Calu3 (cell line): ENCODE measurements around the gene GTF3C5. TPM values are rescaled to one million over a fixed set of nuclear protein-coding genes. Genes with fewer than 3 reads are reported as not detected.

Experiments
- BruUV-seq: library from RNA; stranded (reverse); fragments of 400-500 nt; replicated peaks from 2 replicates; lab custom pipeline; 2021; lab: Mats Ljungman, UMichigan
- CTCF ChIA-PET: fragments of 300-600 bp; sonication (Branson Sonifier 250); formaldehyde crosslinking; loops from one replicate; lab custom pipeline; 2022; ENCODE audit warnings: antibody characterized with exemption; lab: Charles Lee
- DNase-seq: peaks from one replicate; pipeline ENCODE4 v3.0.0; 2022
- H3K27ac Mint-ChIP-seq: one replicate; pipeline ENCODE4 v1.8.0; 2022; ENCODE audit warnings: mixed read lengths; ENCODE audit not compliant: unreplicated experiment
- H3K27me3 Mint-ChIP-seq: one replicate; pipeline ENCODE4 v1.8.0; 2022; ENCODE audit warnings: mixed read lengths; ENCODE audit not compliant: unreplicated experiment
- H3K36me3 Mint-ChIP-seq: one replicate; pipeline ENCODE4 v1.8.0; 2022; ENCODE audit warnings: mild to moderate bottlenecking, moderate library complexity, mixed read lengths; ENCODE audit not compliant: insufficient read depth, unreplicated experiment
- H3K4me1 Mint-ChIP-seq: one replicate; pipeline ENCODE4 v1.8.0; 2022; ENCODE audit warnings: mild to moderate bottlenecking, low read depth, mixed read lengths; ENCODE audit not compliant: unreplicated experiment
- H3K4me3 Mint-ChIP-seq: one replicate; pipeline ENCODE4 v1.8.0; 2022; ENCODE audit warnings: mild to moderate bottlenecking, low read depth, moderate library complexity, mixed read lengths; ENCODE audit not compliant: unreplicated experiment
- H3K9me3 Mint-ChIP-seq: one replicate; pipeline ENCODE4 v1.8.0; 2022; ENCODE audit warnings: low read depth, mixed read lengths; ENCODE audit not compliant: unreplicated experiment
- intact Hi-C: fragments of 100-400 bp; cut with micrococcal nuclease; formaldehyde crosslinking; loops from one replicate; pipeline ENCODE4 v1.10.0; 2022; ENCODE audit not compliant: unreplicated experiment
- total RNA-seq: library from RNA; stranded (reverse); gene quantifications from 2 replicates; pipeline ENCODE4 v1.2.3, GENCODE V29; 2022
- TF ChIP-seq, protein P1 (sequence below): fragments of 200-600 bp; IDR thresholded peaks from one replicate; pipeline ENCODE4 v1.8.0; 2022; ENCODE audit warnings: antibody characterized with exemption; ENCODE audit not compliant: unreplicated experiment

The GTF3C5 gene
- total RNA-seq, 1 experiment from 2014 or later = 43.7 TPM

DNA sequence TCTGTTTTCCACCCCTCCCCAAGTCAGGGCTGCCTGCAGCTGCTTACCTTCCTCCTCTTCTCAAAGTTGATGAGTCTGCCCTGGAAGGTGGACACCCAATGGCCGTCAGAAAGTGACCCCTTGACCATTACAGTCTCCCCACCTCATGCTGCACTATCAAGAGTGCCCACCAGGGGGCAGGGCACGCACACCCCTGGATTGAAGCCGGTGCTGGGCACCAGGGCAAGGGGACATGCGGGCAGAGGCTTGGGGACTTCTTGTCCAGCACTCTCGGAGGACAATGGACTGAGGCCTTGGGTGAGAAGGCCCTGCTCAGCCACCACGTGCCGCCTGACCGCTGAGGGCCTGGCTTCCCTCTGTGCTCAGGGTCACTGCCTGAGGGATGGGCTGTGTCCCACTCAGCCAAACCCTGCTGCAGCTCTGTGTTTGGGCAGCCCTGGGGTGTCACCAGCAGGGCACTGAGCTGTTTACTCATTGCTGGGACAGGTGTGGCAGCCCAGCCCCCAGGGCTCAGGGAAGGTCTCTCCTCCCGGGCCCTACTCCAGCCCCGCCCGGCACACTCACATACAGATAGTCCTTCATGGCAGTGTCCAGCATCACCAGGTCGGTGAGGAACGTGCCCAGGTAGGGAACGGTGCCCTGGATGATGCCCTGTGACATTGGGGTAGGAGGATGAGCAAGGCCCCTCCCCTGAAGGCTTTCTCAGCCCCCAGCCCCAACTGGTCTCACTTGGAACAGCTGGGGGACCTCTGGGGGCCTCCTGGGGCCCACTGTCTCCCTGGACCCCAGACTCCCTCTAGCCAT lies 72.6 kb downstream of the GTF3C5 start:
- Mint-ChIP-seq H3K36me3 (peaks cover 15% of the 10 kb centered on the region), H3K27me3 (no peaks in the 10 kb centered on the region), H3K27ac (no peak overlapping the region), H3K4me3 (no peak overlapping the region), H3K4me1 (no peaks in the 10 kb centered on the region), H3K9me3 (no peaks in the 10 kb centered on the region)
- DNase-seq = peak; percentile 74
- intact Hi-C loops = loop anchor here (1.0 kb wide), 1 partner anchor 41 kb away; no protein-coding TSS in a partner anchor
- TF ChIP-seq, protein P1, sequence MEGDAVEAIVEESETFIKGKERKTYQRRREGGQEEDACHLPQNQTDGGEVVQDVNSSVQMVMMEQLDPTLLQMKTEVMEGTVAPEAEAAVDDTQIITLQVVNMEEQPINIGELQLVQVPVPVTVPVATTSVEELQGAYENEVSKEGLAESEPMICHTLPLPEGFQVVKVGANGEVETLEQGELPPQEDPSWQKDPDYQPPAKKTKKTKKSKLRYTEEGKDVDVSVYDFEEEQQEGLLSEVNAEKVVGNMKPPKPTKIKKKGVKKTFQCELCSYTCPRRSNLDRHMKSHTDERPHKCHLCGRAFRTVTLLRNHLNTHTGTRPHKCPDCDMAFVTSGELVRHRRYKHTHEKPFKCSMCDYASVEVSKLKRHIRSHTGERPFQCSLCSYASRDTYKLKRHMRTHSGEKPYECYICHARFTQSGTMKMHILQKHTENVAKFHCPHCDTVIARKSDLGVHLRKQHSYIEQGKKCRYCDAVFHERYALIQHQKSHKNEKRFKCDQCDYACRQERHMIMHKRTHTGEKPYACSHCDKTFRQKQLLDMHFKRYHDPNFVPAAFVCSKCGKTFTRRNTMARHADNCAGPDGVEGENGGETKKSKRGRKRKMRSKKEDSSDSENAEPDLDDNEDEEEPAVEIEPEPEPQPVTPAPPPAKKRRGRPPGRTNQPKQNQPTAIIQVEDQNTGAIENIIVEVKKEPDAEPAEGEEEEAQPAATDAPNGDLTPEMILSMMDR = peak; percentile 89
- CTCF ChIA-PET = interaction anchor here (0.6 to 4.1 kb wide), 4 partner anchors 9 to 44 kb away, joined by 3 to 36 read pairs (median 8); no protein-coding TSS in a partner anchor
- BruUV-seq = no TSS peak

DNA sequence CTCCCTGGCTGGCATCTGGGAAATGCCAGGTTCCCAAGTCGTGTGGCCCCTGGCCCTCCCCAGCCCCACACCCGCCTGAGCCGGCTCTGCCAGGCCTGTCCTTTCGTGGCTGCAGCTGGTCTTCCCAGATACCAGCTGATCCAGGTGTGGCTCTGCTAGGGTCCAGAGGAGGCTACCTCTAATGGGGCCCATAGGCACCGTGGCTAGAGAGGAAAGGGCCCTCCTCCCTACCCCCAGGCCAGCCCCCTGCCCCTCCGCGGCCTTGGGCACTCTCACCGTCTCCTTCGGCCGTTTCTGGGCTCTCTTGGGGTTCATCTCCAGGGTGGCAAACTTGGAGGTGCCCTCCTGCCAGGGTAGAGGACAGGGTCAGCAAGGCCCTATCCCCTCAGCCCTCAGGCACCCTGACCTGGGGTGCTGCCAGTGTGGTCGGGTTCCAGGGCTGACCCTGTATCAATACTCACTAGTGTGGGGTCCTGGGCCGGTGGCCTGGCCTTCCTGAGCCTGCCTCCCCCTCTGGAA lies 73.2 kb downstream of the GTF3C5 start:
- Mint-ChIP-seq H3K27ac (no peak overlapping the region), H3K36me3 (peaks cover 13% of the 10 kb centered on the region), H3K4me3 (no peak overlapping the region), H3K4me1 (no peaks in the 10 kb centered on the region), H3K9me3 (no peaks in the 10 kb centered on the region), H3K27me3 (no peaks in the 10 kb centered on the region)
- BruUV-seq = no TSS peak
- CTCF ChIA-PET = interaction anchor here (1.3 to 4.1 kb wide), 3 partner anchors 30 to 44 kb away, joined by 6 to 36 read pairs (median 11); no protein-coding TSS in a partner anchor
- no peak for DNase-seq
- intact Hi-C loops = loop anchor here (1.0 kb wide), 1 partner anchor 40 kb away; no protein-coding TSS in a partner anchor
- TF ChIP-seq, protein P1 = no peak

DNA sequence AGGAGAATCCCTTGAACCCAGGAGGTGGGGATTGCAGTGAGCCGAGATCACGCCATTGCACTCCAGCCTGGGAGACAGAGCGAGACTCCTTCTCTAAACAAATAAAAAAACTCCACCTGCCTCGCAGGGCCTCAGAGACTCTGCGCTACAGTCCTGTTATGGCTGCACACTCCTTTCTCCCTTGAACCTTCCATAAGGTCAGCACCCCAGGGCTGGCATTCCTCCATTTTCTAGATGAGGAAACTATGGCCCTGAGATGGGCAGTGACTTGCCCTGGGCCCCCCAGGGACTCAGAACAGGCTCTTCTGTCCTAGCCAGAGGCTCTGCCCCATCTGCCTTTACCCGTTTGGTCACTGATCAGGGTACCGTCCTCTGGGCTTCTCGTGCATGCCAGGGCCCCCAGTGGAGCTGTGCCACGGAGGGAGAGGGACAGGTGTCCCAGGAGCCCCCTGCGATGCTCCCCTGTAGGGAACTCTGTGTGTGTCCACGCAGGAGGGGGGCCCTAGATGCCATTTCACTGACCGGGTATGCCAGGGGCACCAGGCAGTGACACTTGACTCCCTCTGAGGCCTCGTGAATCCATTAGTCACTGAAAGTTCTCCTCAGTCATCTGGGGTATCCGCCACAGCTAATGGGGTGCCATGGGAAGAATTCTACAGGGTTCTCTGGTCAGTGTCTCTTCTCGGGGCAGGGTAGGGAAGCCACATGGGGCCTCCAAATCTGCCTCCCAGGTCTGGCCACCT lies 74.1 kb downstream of the GTF3C5 start:
- Mint-ChIP-seq H3K9me3 (no peaks in the 10 kb centered on the region), H3K27ac (no peak overlapping the region), H3K27me3 (no peaks in the 10 kb centered on the region), H3K4me3 (no peak overlapping the region), H3K36me3 (peaks cover 13% of the 10 kb centered on the region), H3K4me1 (no peaks in the 10 kb centered on the region)
- TF ChIP-seq, protein P1 = no peak
- CTCF ChIA-PET = interaction anchor here (4.1 kb wide), 1 partner anchor 40 kb away, joined by 36 read pairs; no protein-coding TSS in a partner anchor
- no TSS peak for BruUV-seq
- DNase-seq = no peak
- intact Hi-C loops = no loop called here

DNA sequence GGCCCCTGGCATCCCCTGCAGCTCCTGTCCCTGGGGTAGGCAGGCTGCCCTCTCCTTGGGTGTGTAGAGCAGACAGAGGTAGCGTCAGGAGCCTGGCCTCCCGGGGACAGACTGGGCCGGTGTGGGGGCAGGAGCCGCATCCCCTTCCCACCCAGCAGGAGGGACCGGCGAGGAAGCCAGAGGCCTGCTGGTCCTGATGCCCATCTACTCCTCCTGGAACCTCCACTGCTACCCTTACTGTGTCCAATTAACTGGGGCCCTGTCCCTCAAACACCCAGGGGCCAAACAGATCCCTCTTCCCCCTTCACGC lies 74.6 kb downstream of the GTF3C5 start:
- TF ChIP-seq, protein P1 = no peak
- no peaks in the 10 kb centered on the region for H3K27me3 Mint-ChIP-seq
- intact Hi-C loops = no loop called here
- H3K27ac Mint-ChIP-seq = no peak overlapping the region
- CTCF ChIA-PET = no interaction called here
- no peak for DNase-seq
- H3K9me3 Mint-ChIP-seq = no peaks in the 10 kb centered on the region
- H3K4me1 Mint-ChIP-seq = no peaks in the 10 kb centered on the region
- peaks cover 18% of the 10 kb centered on the region for H3K36me3 Mint-ChIP-seq
- no TSS peak for BruUV-seq
- no peak overlapping the region for H3K4me3 Mint-ChIP-seq
